C4-2B (cell line): ENCODE measurements around the gene SOD1.

Experiments
- CTCF ChIP-seq: fragments of 450-650 bp; conservative IDR thresholded peaks from 2 replicates; pipeline ENCODE4 v1.5.1; 2017; ENCODE audit warnings: mild to moderate bottlenecking
- ZFX ChIP-seq: fragments of 450-650 bp; IDR thresholded peaks from 2 replicates; pipeline ENCODE4 v1.6.1; 2017

GRCh38 chr21:31670070-31670469, 10.6 kb downstream of the SOD1 start:
- no peak for TF ChIP-seq CTCF
- no peak for TF ChIP-seq ZFX
